GM23338 (cell line): ENCODE data around the gene PERM1. TPM values are rescaled to one million over a fixed set of nuclear protein-coding genes. Genes with fewer than 3 reads are reported as not detected.

ENCODE experiments used
- ATAC-seq: fragments of 200-7000 bp; cut with Tn5 transposase; 3 replicates; pipeline ENCODE4 v1.9.1; 2020
- DNase-seq: peaks from one replicate; pipeline ENCODE4 v3.0.0-alpha.2; 2015; ENCODE audit warnings: low spot score
- H2AFZ ChIP-seq: fragments of 200-600 bp; sonication (generic); 2 replicates; pipeline ENCODE4 v1.8.0; 2016; ENCODE audit warnings: antibody characterized with exemption, mild to moderate bottlenecking, moderate library complexity
- H3F3A ChIP-seq: fragments of 200-600 bp; sonication (generic); replicated peaks from 2 replicates; pipeline ENCODE4 v1.8.0; 2017; ENCODE audit warnings: antibody characterized with exemption, mixed run types, low read depth
- H3K27ac ChIP-seq: fragments of 200-600 bp; sonication (generic); 2 replicates; pipeline ENCODE4 v1.6.1; 2016; ENCODE audit warnings: low read depth
- H3K27me3 ChIP-seq: fragments of 200-600 bp; sonication (generic); 2 replicates; pipeline ENCODE4 v1.8.0; 2016; ENCODE audit warnings: mild to moderate bottlenecking, mixed run types, moderate library complexity; ENCODE audit not compliant: insufficient read depth
- H3K36me3 ChIP-seq: fragments of 200-600 bp; sonication (generic); 2 replicates; pipeline ENCODE4 v1.8.0; 2016; ENCODE audit warnings: mild to moderate bottlenecking; ENCODE audit not compliant: insufficient read depth
- H3K4me1 ChIP-seq: fragments of 200-600 bp; sonication (generic); 2 replicates; pipeline ENCODE4 v1.8.0; 2016; ENCODE audit warnings: mild to moderate bottlenecking, moderate library complexity; ENCODE audit not compliant: insufficient read depth
- H3K4me2 ChIP-seq: fragments of 200-600 bp; sonication (generic); 2 replicates; pipeline ENCODE4 v1.7.1; 2017; ENCODE audit warnings: mixed run types
- H3K4me3 ChIP-seq: fragments of 200-600 bp; sonication (generic); 2 replicates; pipeline ENCODE4 v1.6.1; 2016; ENCODE audit warnings: mixed run types
- H3K79me2 ChIP-seq: fragments of 200-600 bp; sonication (generic); replicated peaks from 2 replicates; pipeline ENCODE4 v1.8.0; 2017; ENCODE audit warnings: mild to moderate bottlenecking; ENCODE audit not compliant: insufficient read depth
- H3K9me2 ChIP-seq: fragments of 200-600 bp; sonication (generic); 2 replicates; pipeline ENCODE4 v1.8.0; 2017; ENCODE audit not compliant: insufficient read depth
- H4K20me1 ChIP-seq: fragments of 200-600 bp; sonication (generic); replicated peaks from 2 replicates; pipeline ENCODE4 v1.8.0; 2017; ENCODE audit warnings: mild to moderate bottlenecking; ENCODE audit not compliant: insufficient read depth
- H3K27ac Mint-ChIP-seq: 2 replicates; pipeline ENCODE4 v1.8.0; 2020; ENCODE audit warnings: inconsistent platforms, mild to moderate bottlenecking, moderate library complexity, mixed read lengths
- H3K27me3 Mint-ChIP-seq: 3 replicates; pipeline ENCODE4 v1.8.0; 2022; ENCODE audit warnings: low read depth, mild to moderate bottlenecking, moderate library complexity, mixed read lengths, inconsistent platforms; ENCODE audit not compliant: insufficient read depth, poor library complexity
- H3K36me3 Mint-ChIP-seq: 3 replicates; pipeline ENCODE4 v1.8.0; 2021; ENCODE audit warnings: low read depth, mild to moderate bottlenecking, inconsistent platforms, moderate library complexity, mixed read lengths
- H3K4me1 Mint-ChIP-seq: 3 replicates; pipeline ENCODE4 v1.8.0; 2020; ENCODE audit warnings: mild to moderate bottlenecking, inconsistent platforms, mixed read lengths
- H3K4me3 Mint-ChIP-seq: 3 replicates; pipeline ENCODE4 v1.8.0; 2021; ENCODE audit warnings: moderate library complexity, mild to moderate bottlenecking, inconsistent platforms, mixed read lengths
- H3K9me3 Mint-ChIP-seq: 3 replicates; pipeline ENCODE4 v1.8.0; 2020; ENCODE audit warnings: moderate library complexity, mild to moderate bottlenecking, inconsistent platforms, mixed read lengths
- CREB1 ChIP-seq: fragments of 250-450 bp; sonication (Bioruptor Pico); IDR thresholded peaks from 2 replicates; pipeline ENCODE4 v1.5.0; 2020; ENCODE audit warnings: low read depth, mild to moderate bottlenecking, moderate library complexity
- ETS1 ChIP-seq: IDR thresholded peaks from 2 replicates; pipeline ENCODE4 v1.6.1; 2016; ENCODE audit warnings: antibody characterized with exemption
- EZH2phosphoT487 ChIP-seq: fragments of 200-600 bp; sonication (generic); IDR thresholded peaks from one replicate; pipeline ENCODE4 v1.8.1; 2018; ENCODE audit warnings: antibody characterized with exemption; ENCODE audit not compliant: unreplicated experiment
- REST ChIP-seq: IDR thresholded peaks from one replicate; pipeline ENCODE4 v1.6.1; 2018; ENCODE audit warnings: antibody characterized with exemption; ENCODE audit not compliant: unreplicated experiment
- ZNF114 ChIP-seq: fragments of 250-450 bp; sonication (Bioruptor Pico); IDR thresholded peaks from 2 replicates; pipeline ENCODE4 v1.5.0; 2020; ENCODE audit warnings: mild to moderate bottlenecking, moderate library complexity
- polyA plus RNA-seq: library from polyadenylated mRNA; unstranded; fragments of >200 nt; fragmentation: Nextera tagmentation; extraction: Ambion mirVana; gene quantifications from 2 replicates; pipeline ENCODE4 v1.2.1, GENCODE V29; 2016
- total RNA-seq: library from RNA; depleted of rRNA; stranded (reverse); fragments of >200 nt; shearing (Covaris generic); gene quantifications from 2 replicates; pipeline ENCODE4 v1.2.3, GENCODE V29; 2014

Gene PERM1
- total and polyA plus RNA-seq, 2 experiments from 2014 or later, result 1.1 TPM; not detected in 1

- no peak overlapping the region for H3K4me3 Mint-ChIP-seq
- Histone ChIP-seq H4K20me1 (no peaks in the 10 kb centered on the region; the same call in 1 of the 2 replicates), H3F3A (no peaks in the 10 kb centered on the region), H3K4me3 (no peak overlapping the region), H3K36me3 (no peaks in the 10 kb centered on the region), H3K9me2 (no peaks in the 10 kb centered on the region), H3K79me2 (no peaks in the 10 kb centered on the region), H2AFZ (no peak overlapping the region), H3K4me2 (no peak overlapping the region), H3K4me1 (peaks cover 8% of the 10 kb centered on the region; the same call in 1 of the 2 replicates), H3K27me3 (peaks cover 65% of the 10 kb centered on the region), H3K27ac (no peak overlapping the region)
- peaks cover 16% of the 10 kb centered on the region for H3K4me1 Mint-ChIP-seq
- ATAC-seq, result peak; percentile 18
- peaks cover 48% of the 10 kb centered on the region for H3K27me3 Mint-ChIP-seq
- H3K36me3 Mint-ChIP-seq, result no peaks in the 10 kb centered on the region
- H3K27ac Mint-ChIP-seq, result no peak overlapping the region
- TF ChIP-seq ZNF114, result no peak
- H3K9me3 Mint-ChIP-seq, result peaks cover 1% of the 10 kb centered on the region; the same call in 1 of the 3 replicates
- no peak for DNase-seq
These were observed 24.6 kb upstream of the PERM1 start for GRCh38 chr1:1006305-1007159.

- peaks cover 51% of the 10 kb centered on the region for H3K27me3 Mint-ChIP-seq
- Histone ChIP-seq H3K27ac (no peak overlapping the region), H3K4me2 (no peak overlapping the region), H4K20me1 (no peaks in the 10 kb centered on the region; the same call in 1 of the 2 replicates), H3K79me2 (no peaks in the 10 kb centered on the region), H2AFZ (no peak overlapping the region), H3K4me3 (no peak overlapping the region), H3K9me2 (no peaks in the 10 kb centered on the region), H3K36me3 (no peaks in the 10 kb centered on the region), H3F3A (peaks cover 3% of the 10 kb centered on the region; the same call in 1 of the 2 replicates), H3K4me1 (peaks cover 8% of the 10 kb centered on the region; the same call in 1 of the 2 replicates), H3K27me3 (peaks cover 65% of the 10 kb centered on the region)
- no peak for TF ChIP-seq EZH2phosphoT487
- no peak for TF ChIP-seq CREB1 (CRISPR knock-in tag)
- TF ChIP-seq ETS1, result no peak
- no peak for TF ChIP-seq REST
- no peak for DNase-seq
- no peak overlapping the region for H3K27ac Mint-ChIP-seq
- ATAC-seq, result no peak
- no peaks in the 10 kb centered on the region for H3K36me3 Mint-ChIP-seq
- H3K4me1 Mint-ChIP-seq, result peaks cover 17% of the 10 kb centered on the region
- H3K9me3 Mint-ChIP-seq, result peaks cover under 1% of the 10 kb centered on the region; the same call in 1 of the 3 replicates
- H3K4me3 Mint-ChIP-seq, result no peak overlapping the region
These were observed 23.9 kb upstream of the PERM1 start for GRCh38 chr1:1005774-1006304.
